HG03135 (cell line): ENCODE results near the gene BCL7A.

Experiments used
- ATAC-seq: cut with Tn5 transposase; IDR thresholded peaks from one replicate; pipeline ENCODE4 v1.9.1; 2021; ENCODE audit warnings: mild to moderate bottlenecking, moderate library complexity; ENCODE audit not compliant: unreplicated experiment

BCL7A gene

GRCh38 chr12:121996945-121997612 lies 24.6 kb upstream of the BCL7A start:
- ATAC-seq: no peak

- ATAC-seq: no peak
Observed at GRCh38 chr12:122001466-122002209, 20.0 kb upstream of the BCL7A start.

- ATAC-seq: no peak
Observed at GRCh38 chr12:122003651-122004611, 17.8 kb upstream of the BCL7A start.

GRCh38 chr12:122004633-122005071 lies 17.0 kb upstream of the BCL7A start:
- ATAC-seq: no peak

GRCh38 chr12:122005252-122005776 lies 16.4 kb upstream of the BCL7A start:
- ATAC-seq: no peak

GRCh38 chr12:122006186-122006926 lies 15.3 kb upstream of the BCL7A start:
- ATAC-seq: no peak

GRCh38 chr12:122009741-122010140 lies 11.9 kb upstream of the BCL7A start:
- ATAC-seq: no peak

- no peak for ATAC-seq
Observed at GRCh38 chr12:122012184-122012583, 9.5 kb upstream of the BCL7A start.

- ATAC-seq: no peak
Observed at GRCh38 chr12:122013136-122013535, 8.5 kb upstream of the BCL7A start.

- ATAC-seq: no peak
Observed at GRCh38 chr12:122013791-122014590, 7.7 kb upstream of the BCL7A start.

- no peak for ATAC-seq
Observed at GRCh38 chr12:122014781-122015180, 6.9 kb upstream of the BCL7A start.

GRCh38 chr12:122018457-122018856 lies 3.2 kb upstream of the BCL7A start:
- ATAC-seq: no peak

- no peak for ATAC-seq
Observed at GRCh38 chr12:122018937-122019336, 2.7 kb upstream of the BCL7A start.

GRCh38 chr12:122020795-122021192 lies 890 bp upstream of the BCL7A start:
- ATAC-seq: no peak

- ATAC-seq: no peak
Observed at GRCh38 chr12:122021193-122021821, 377 bp upstream of the BCL7A start.

GRCh38 chr12:122022393-122023338 lies 982 bp downstream of the BCL7A start:
- no peak for ATAC-seq

GRCh38 chr12:122023339-122024131 lies 1.9 kb downstream of the BCL7A start:
- no peak for ATAC-seq
